Mammary epithelial cell (primary cell): ENCODE measurements around the gene SLC6A19.

Experiments
- EZH2 ChIP-seq: IDR thresholded peaks from 2 replicates; pipeline ENCODE4 v1.6.1; 2012; ENCODE audit warnings: low read length, inconsistent platforms, borderline replicate concordance
- TF ChIP-seq, protein P1 (sequence below), 2 donors: IDR thresholded peaks in 1 of 2; conservative IDR thresholded peaks in 1 of 2; 2 replicates each; pipeline ENCODE4 v1.5.1; 2011 to 2012; ENCODE audit warnings: inconsistent platforms in 2 of 2, low read length in 2 of 2, mild to moderate bottlenecking in 2 of 2, control low read depth in 1 of 2, low read depth in 1 of 2; ENCODE audit not compliant: insufficient read depth in 1 of 2; ENCODE audit errors: extremely low read depth in 1 of 2

DNA sequence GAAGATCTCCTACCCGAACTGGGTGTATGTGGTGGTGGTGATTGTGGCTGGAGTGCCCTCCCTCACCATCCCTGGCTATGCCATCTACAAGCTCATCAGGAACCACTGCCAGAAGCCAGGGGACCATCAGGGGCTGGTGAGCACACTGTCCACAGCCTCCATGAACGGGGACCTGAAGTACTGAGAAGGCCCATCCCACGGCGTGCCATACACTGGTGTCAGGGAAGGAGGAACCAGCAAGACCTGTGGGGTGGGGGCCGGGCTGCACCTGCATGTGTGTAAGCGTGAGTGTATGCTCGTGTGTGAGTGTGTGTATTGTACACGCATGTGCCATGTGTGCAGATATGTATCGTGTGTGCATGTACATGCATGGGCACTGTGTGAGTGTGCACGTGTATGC lies 20.3 kb downstream of the SLC6A19 start:
- no peak for TF ChIP-seq EZH2
- TF ChIP-seq, protein P1, sequence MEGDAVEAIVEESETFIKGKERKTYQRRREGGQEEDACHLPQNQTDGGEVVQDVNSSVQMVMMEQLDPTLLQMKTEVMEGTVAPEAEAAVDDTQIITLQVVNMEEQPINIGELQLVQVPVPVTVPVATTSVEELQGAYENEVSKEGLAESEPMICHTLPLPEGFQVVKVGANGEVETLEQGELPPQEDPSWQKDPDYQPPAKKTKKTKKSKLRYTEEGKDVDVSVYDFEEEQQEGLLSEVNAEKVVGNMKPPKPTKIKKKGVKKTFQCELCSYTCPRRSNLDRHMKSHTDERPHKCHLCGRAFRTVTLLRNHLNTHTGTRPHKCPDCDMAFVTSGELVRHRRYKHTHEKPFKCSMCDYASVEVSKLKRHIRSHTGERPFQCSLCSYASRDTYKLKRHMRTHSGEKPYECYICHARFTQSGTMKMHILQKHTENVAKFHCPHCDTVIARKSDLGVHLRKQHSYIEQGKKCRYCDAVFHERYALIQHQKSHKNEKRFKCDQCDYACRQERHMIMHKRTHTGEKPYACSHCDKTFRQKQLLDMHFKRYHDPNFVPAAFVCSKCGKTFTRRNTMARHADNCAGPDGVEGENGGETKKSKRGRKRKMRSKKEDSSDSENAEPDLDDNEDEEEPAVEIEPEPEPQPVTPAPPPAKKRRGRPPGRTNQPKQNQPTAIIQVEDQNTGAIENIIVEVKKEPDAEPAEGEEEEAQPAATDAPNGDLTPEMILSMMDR (conservative IDR thresholded peaks at IDR 0.05 in 1 of 2, IDR thresholded peaks at IDR 0.05 in 1 of 2; ENCODE audit: extremely low read depth in 1 of 2, insufficient read depth in 1 of 2, low read depth in 1 of 2, low read length in 2 of 2): no peak
